ENCODE data around the gene ZFHX3. TPM values are rescaled to one million over a fixed set of nuclear protein-coding genes. Genes with fewer than 3 reads are reported as not detected.

The ZFHX3 gene
- 3.3 and 4.5 TPM in 2 replicates for total RNA-seq

GRCh38 chr16:73047536-73048291 is at the start of gene ZFHX3:
ZFHX3 (minus strand) TSS chr16:73048128; CDS start chr16:72960145, 87,983 bp downstream.

